Measurements from ENCODE around the gene PDCD1. TPM values are rescaled to one million over a fixed set of nuclear protein-coding genes. Genes with fewer than 3 reads are reported as not detected.
A peak's percentile ranks its signal among the peaks of the same experiment; 100 is the strongest.

Gene PDCD1
- total RNA-seq, 6 donors from 2014 or later, result 0.49 to 4.2 (median 0.91) TPM; not detected in 1

- no peak for ATAC-seq (ENCODE audit: low FRiP score in 2 of 2)
- H3K27ac ChIP-seq, result peak overlapping the region in 2 of 4 donors; percentile 7 to 30
- peaks cover 0 to 12% (median 8%) of the 10 kb centered on the region in 4 donors for H3K4me1 ChIP-seq
- H3K36me3 ChIP-seq, result no peaks in the 10 kb centered on the region
- 41 to 64% methylated on average over 7 to 19 of the region's 19 CpGs for WGBS, 2 donors
- peaks cover 0 to 15% (median 4%) of the 10 kb centered on the region in 4 donors for H3K27me3 ChIP-seq
- TF ChIP-seq CTCF (IDR thresholded peaks at IDR 0.05) (no peak), POLR2A (IDR thresholded peaks at IDR 0.05) (peak in 1 of 4 donors; percentile 30), POLR2AphosphoS5 (IDR thresholded peaks at IDR 0.05) (peak in 1 of 2 donors; percentile 47), EP300 (IDR thresholded peaks at IDR 0.05) (no peak)
- no peaks in the 10 kb centered on the region for H3K9me3 ChIP-seq
- H3K4me3 ChIP-seq, result no peak overlapping the region
- peak; percentile 49 to 56 for DNase-seq
These were observed 9.2 kb upstream of the PDCD1 start for GRCh38 chr2:241867776-241868420.

GRCh38 chr2:241866790-241867645 is 8.3 kb upstream of the PDCD1 start:
- Histone ChIP-seq H3K27me3 (peaks cover 0 to 15% (median 4%) of the 10 kb centered on the region in 4 donors), H3K27ac (peak overlapping the region in 1 of 4 donors; percentile 30), H3K9me3 (no peaks in the 10 kb centered on the region), H3K4me1 (peaks cover 0 to 12% (median 8%) of the 10 kb centered on the region in 4 donors), H3K4me3 (no peak overlapping the region), H3K36me3 (no peaks in the 10 kb centered on the region)
- WGBS, 2 donors, result 53 to 56% methylated on average over 20 to 27 of the region's 33 CpGs
- DNase-seq, result peak in 1 of 2 donors; percentile 76
- ATAC-seq (ENCODE audit: low FRiP score in 2 of 2), result no peak
- no peak for TF ChIP-seq POLR2A (IDR thresholded peaks at IDR 0.05)
- no peak for TF ChIP-seq POLR2AphosphoS5 (IDR thresholded peaks at IDR 0.05)
- TF ChIP-seq CTCF (IDR thresholded peaks at IDR 0.05), result no peak
- no peak for TF ChIP-seq EP300 (IDR thresholded peaks at IDR 0.05)

GRCh38 chr2:241865957-241866789 is 7.5 kb upstream of the PDCD1 start:
- Histone ChIP-seq H3K36me3 (no peaks in the 10 kb centered on the region), H3K27me3 (peaks cover 0 to 15% (median 4%) of the 10 kb centered on the region in 4 donors), H3K27ac (peak overlapping the region in 1 of 4 donors; percentile 36), H3K4me3 (no peak overlapping the region), H3K9me3 (no peaks in the 10 kb centered on the region), H3K4me1 (peaks cover 0 to 12% (median 8%) of the 10 kb centered on the region in 4 donors)
- ATAC-seq (ENCODE audit: low FRiP score in 2 of 2), result no peak
- DNase-seq, result peak in 1 of 2 donors; percentile 71
- TF ChIP-seq CTCF (IDR thresholded peaks at IDR 0.05) (no peak), POLR2AphosphoS5 (IDR thresholded peaks at IDR 0.05) (no peak), POLR2A (IDR thresholded peaks at IDR 0.05) (no peak), EP300 (IDR thresholded peaks at IDR 0.05) (no peak)
- WGBS, 2 donors, result 18 to 20% methylated on average over 10 to 31 of the region's 31 CpGs

- Histone ChIP-seq H3K4me3 (no peak overlapping the region), H3K4me1 (peaks cover 0 to 12% (median 9%) of the 10 kb centered on the region in 4 donors), H3K9me3 (no peaks in the 10 kb centered on the region), H3K27ac (peak overlapping the region in 1 of 4 donors; percentile 36), H3K36me3 (no peaks in the 10 kb centered on the region), H3K27me3 (peaks cover 0 to 15% (median 4%) of the 10 kb centered on the region in 4 donors)
- ATAC-seq (ENCODE audit: low FRiP score in 2 of 2) (no peak), DNase-seq (no peak)
- WGBS, 2 donors, result 87 to 90% methylated on average over 3 of the region's 3 CpGs
- TF ChIP-seq POLR2AphosphoS5 (IDR thresholded peaks at IDR 0.05) (no peak), POLR2A (IDR thresholded peaks at IDR 0.05) (no peak), CTCF (IDR thresholded peaks at IDR 0.05) (no peak), EP300 (IDR thresholded peaks at IDR 0.05) (no peak)
These were observed 6.8 kb upstream of the PDCD1 start for GRCh38 chr2:241865416-241865956.

Data from upper lobe of left lung (tissue), 6 donors.